Mesothelial cell of epicardium (in vitro differentiated cells): ENCODE data around the gene GIGYF2. TPM values are rescaled to one million over a fixed set of nuclear protein-coding genes. Genes with fewer than 3 reads are reported as not detected.

Source experiments
- DNase-seq, 2 experiments: peaks; one replicate each; pipeline ENCODE4 v3.0.0; 2021; ENCODE audit warnings: low spot score in 2 of 2; ENCODE audit not compliant: unreplicated experiment in 2 of 2
- H3K27ac Mint-ChIP-seq: 2 replicates; pipeline ENCODE4 v1.8.0; 2021; ENCODE audit warnings: mixed read lengths
- H3K27me3 Mint-ChIP-seq: 2 replicates; pipeline ENCODE4 v1.8.0; 2021; ENCODE audit warnings: low read depth, mixed read lengths
- H3K36me3 Mint-ChIP-seq: 2 replicates; pipeline ENCODE4 v1.8.0; 2021; ENCODE audit warnings: mixed read lengths
- H3K4me1 Mint-ChIP-seq: 2 replicates; pipeline ENCODE4 v1.8.0; 2021; ENCODE audit warnings: mixed read lengths
- H3K4me3 Mint-ChIP-seq: 2 replicates; pipeline ENCODE4 v1.8.0; 2021; ENCODE audit warnings: mild to moderate bottlenecking, moderate library complexity, mixed read lengths
- H3K9me3 Mint-ChIP-seq: 2 replicates; pipeline ENCODE4 v1.8.0; 2021; ENCODE audit warnings: mixed read lengths
- CTCF ChIP-seq: fragments of 200-600 bp; sonication (generic); IDR thresholded peaks from one replicate; pipeline ENCODE4 v1.5.0; 2021; ENCODE audit warnings: antibody characterized with exemption; ENCODE audit not compliant: unreplicated experiment
- total RNA-seq: library from RNA; stranded (reverse); gene quantifications from 3 replicates; pipeline ENCODE4 v1.2.1, GENCODE V29; 2021

Gene GIGYF2
- total RNA-seq, 1 donor from 2014 or later: 78.8 TPM

GRCh38 chr2:232721261-232721660 is 24.1 kb downstream of the GIGYF2 start:
- H3K27ac Mint-ChIP-seq: no peak overlapping the region
- DNase-seq: no peak
- TF ChIP-seq CTCF: no peak
- no peaks in the 10 kb centered on the region for H3K4me1 Mint-ChIP-seq
- H3K36me3 Mint-ChIP-seq: peaks cover 44% of the 10 kb centered on the region
- H3K4me3 Mint-ChIP-seq: no peak overlapping the region
- H3K27me3 Mint-ChIP-seq: no peaks in the 10 kb centered on the region
- H3K9me3 Mint-ChIP-seq: peaks cover 4% of the 10 kb centered on the region

- H3K9me3 Mint-ChIP-seq: peaks cover 4% of the 10 kb centered on the region
- no peak overlapping the region for H3K4me3 Mint-ChIP-seq
- DNase-seq: no peak
- H3K27ac Mint-ChIP-seq: no peak overlapping the region
- H3K36me3 Mint-ChIP-seq: peaks cover 43% of the 10 kb centered on the region
- H3K4me1 Mint-ChIP-seq: no peaks in the 10 kb centered on the region
- no peaks in the 10 kb centered on the region for H3K27me3 Mint-ChIP-seq
- no peak for TF ChIP-seq CTCF
Measured at GRCh38 chr2:232721882-232722281, 24.8 kb downstream of the GIGYF2 start.

GRCh38 chr2:232723027-232723426 is 25.9 kb downstream of the GIGYF2 start:
- Mint-ChIP-seq H3K36me3 (peaks cover 45% of the 10 kb centered on the region), H3K4me3 (no peak overlapping the region), H3K9me3 (no peaks in the 10 kb centered on the region), H3K4me1 (no peaks in the 10 kb centered on the region), H3K27ac (no peak overlapping the region), H3K27me3 (no peaks in the 10 kb centered on the region)
- no peak for DNase-seq
- no peak for TF ChIP-seq CTCF

- Mint-ChIP-seq H3K9me3 (no peaks in the 10 kb centered on the region), H3K27me3 (no peaks in the 10 kb centered on the region), H3K4me3 (no peak overlapping the region), H3K4me1 (peaks cover 4% of the 10 kb centered on the region), H3K27ac (no peak overlapping the region), H3K36me3 (peaks cover 28% of the 10 kb centered on the region)
- DNase-seq: no peak
- no peak for TF ChIP-seq CTCF
Measured at GRCh38 chr2:232728785-232729184, 31.7 kb downstream of the GIGYF2 start.

- no peak for DNase-seq
- H3K9me3 Mint-ChIP-seq: no peaks in the 10 kb centered on the region
- peaks cover 20% of the 10 kb centered on the region for H3K36me3 Mint-ChIP-seq
- H3K27ac Mint-ChIP-seq: peak overlapping the region; percentile 47
- peaks cover 4% of the 10 kb centered on the region for H3K4me1 Mint-ChIP-seq
- no peaks in the 10 kb centered on the region for H3K27me3 Mint-ChIP-seq
- no peak overlapping the region for H3K4me3 Mint-ChIP-seq
- TF ChIP-seq CTCF: no peak
Measured at GRCh38 chr2:232731470-232731869, 34.3 kb downstream of the GIGYF2 start.

GRCh38 chr2:232741294-232741693 is 44.2 kb downstream of the GIGYF2 start:
- DNase-seq: no peak
- no peak overlapping the region for H3K27ac Mint-ChIP-seq
- no peak overlapping the region for H3K4me3 Mint-ChIP-seq
- no peak for TF ChIP-seq CTCF
- H3K9me3 Mint-ChIP-seq: no peaks in the 10 kb centered on the region
- H3K4me1 Mint-ChIP-seq: no peaks in the 10 kb centered on the region
- no peaks in the 10 kb centered on the region for H3K27me3 Mint-ChIP-seq
- H3K36me3 Mint-ChIP-seq: peaks cover 17% of the 10 kb centered on the region
